ENCODE data around the gene FASTK.
"Not testable (repeated sequence)": the region's sequence is repeated elsewhere in the genome, so short reads cannot be mapped to it uniquely, and the experiment has no call there.

FASTK gene

DNA sequence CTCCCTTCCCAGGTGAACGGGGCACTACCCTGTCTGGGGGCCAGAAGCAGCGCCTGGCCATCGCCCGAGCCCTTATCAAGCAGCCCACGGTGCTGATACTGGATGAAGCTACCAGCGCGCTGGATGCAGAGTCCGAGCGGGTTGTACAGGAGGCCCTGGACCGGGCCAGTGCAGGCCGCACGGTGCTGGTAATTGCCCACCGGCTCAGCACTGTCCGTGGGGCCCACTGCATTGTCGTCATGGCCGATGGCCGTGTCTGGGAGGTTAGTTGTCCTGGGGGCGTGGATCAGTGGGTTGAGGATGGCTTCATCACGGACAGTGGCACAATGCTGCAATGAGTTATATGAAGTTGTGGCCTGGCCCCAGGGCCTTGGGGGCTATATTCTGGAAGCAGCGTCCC lies 36.6 kb downstream of the FASTK start:
- Histone ChIP-seq H3K79me2 (ENCODE audit: insufficient read depth, low read length) (no peaks in the 10 kb centered on the region), H3K36me3 (ENCODE audit: insufficient read depth, low read length) (peaks cover 15% of the 10 kb centered on the region), H3K4me3 (ENCODE audit: low read depth, low read length, poor library complexity, severe bottlenecking) (no peak overlapping the region), H3K27ac (ENCODE audit: low read depth, low read length, poor library complexity, severe bottlenecking) (no peak overlapping the region), H3K9me2 (ENCODE audit: low read depth, low read length) (no peaks in the 10 kb centered on the region), H3K9ac (ENCODE audit: low read length) (no peak overlapping the region), H3K27me3 (ENCODE audit: insufficient read depth, low read length) (peaks cover 3% of the 10 kb centered on the region; the same call in 1 of the 2 replicates), H4K20me1 (ENCODE audit: insufficient read depth, low read length) (no peaks in the 10 kb centered on the region), H3K4me1 (ENCODE audit: insufficient read depth, low read length, severe bottlenecking) (no peaks in the 10 kb centered on the region), H3K9me3 (ENCODE audit: low read length) (no peaks in the 10 kb centered on the region), H2AFZ (ENCODE audit: low read length) (no peak overlapping the region), H3F3A (ENCODE audit: insufficient read depth, low read length) (no peaks in the 10 kb centered on the region), H3K4me2 (ENCODE audit: low read length) (no peak overlapping the region)
- TF ChIP-seq, protein P1, sequence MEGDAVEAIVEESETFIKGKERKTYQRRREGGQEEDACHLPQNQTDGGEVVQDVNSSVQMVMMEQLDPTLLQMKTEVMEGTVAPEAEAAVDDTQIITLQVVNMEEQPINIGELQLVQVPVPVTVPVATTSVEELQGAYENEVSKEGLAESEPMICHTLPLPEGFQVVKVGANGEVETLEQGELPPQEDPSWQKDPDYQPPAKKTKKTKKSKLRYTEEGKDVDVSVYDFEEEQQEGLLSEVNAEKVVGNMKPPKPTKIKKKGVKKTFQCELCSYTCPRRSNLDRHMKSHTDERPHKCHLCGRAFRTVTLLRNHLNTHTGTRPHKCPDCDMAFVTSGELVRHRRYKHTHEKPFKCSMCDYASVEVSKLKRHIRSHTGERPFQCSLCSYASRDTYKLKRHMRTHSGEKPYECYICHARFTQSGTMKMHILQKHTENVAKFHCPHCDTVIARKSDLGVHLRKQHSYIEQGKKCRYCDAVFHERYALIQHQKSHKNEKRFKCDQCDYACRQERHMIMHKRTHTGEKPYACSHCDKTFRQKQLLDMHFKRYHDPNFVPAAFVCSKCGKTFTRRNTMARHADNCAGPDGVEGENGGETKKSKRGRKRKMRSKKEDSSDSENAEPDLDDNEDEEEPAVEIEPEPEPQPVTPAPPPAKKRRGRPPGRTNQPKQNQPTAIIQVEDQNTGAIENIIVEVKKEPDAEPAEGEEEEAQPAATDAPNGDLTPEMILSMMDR (IDR thresholded peaks at IDR 0.05; ENCODE audit: low read length) = no peak
- TF ChIP-seq EZH2 (IDR thresholded peaks at IDR 0.05; ENCODE audit: borderline replicate concordance, low read length) = no peak

DNA sequence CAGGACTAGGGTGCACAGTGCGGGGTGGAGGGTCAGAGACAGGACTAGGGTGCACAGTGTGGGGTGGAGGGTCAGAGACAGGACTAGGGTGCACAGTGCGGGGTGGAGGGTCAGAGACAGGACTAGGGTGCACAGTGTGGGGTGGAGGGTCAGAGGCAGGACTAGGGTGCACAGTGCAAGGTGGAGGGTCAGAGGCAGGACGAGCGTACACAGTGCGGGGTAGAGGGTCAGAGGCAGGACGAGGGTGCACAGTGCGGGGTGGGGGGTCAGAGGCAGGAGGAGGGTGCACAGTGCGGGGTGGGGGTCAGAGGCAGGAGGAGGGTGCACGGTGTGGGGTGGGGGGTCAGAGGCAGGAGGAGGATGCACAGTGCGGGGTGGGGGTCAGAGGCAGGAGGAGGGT lies 37.2 kb downstream of the FASTK start:
- H3K27ac ChIP-seq (ENCODE audit: low read depth, low read length, poor library complexity, severe bottlenecking); H3K9me2 ChIP-seq (ENCODE audit: low read depth, low read length); H3K9me3 ChIP-seq (ENCODE audit: low read length); H3K4me3 ChIP-seq (ENCODE audit: low read depth, low read length, poor library complexity, severe bottlenecking); H3K4me1 ChIP-seq (ENCODE audit: insufficient read depth, low read length, severe bottlenecking); H3K79me2 ChIP-seq (ENCODE audit: insufficient read depth, low read length); H2AFZ ChIP-seq (ENCODE audit: low read length); H4K20me1 ChIP-seq (ENCODE audit: insufficient read depth, low read length); H3K9ac ChIP-seq (ENCODE audit: low read length); H3K4me2 ChIP-seq (ENCODE audit: low read length); H3K27me3 ChIP-seq (ENCODE audit: insufficient read depth, low read length); H3F3A ChIP-seq (ENCODE audit: insufficient read depth, low read length): not testable (repeated sequence)
- peaks cover 15% of the 10 kb centered on the region for H3K36me3 ChIP-seq (ENCODE audit: insufficient read depth, low read length)

DNA sequence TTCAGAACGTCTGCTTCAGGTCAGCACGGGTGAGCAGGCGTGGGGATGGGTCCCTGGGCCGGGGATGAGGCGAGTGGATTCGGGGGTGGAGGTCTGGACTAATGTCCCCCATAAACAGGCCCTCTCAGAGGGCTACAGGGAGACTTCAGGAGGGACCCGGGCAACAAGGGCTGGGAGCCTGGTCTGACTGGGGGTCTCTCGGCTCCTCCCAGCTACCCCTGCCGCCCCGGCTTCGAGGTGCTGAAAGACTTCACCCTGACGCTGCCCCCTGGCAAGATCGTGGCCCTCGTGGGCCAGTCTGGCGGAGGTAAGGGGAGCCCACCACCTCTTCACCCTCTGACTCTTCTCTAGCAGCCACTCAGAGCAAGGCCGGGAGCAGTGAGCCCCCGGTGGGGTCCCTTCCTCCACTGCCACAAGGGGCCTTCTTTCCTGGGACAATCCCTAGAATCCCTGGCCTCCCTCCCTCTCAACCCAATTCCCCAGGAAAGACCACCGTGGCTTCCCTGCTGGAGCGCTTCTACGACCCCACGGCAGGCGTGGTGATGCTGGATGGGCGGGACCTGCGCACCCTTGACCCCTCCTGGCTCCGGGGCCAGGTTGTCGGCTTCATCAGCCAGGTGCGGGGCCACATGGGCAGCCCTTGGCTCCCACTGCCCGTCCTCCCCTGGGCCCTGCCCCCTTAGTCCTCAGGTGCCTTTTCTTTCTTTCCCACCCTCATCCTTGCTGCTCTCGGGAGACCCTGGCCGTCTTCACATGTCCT lies 39.8 kb downstream of the FASTK start:
- Histone ChIP-seq H3K79me2 (ENCODE audit: insufficient read depth, low read length) (no peaks in the 10 kb centered on the region), H3K9ac (ENCODE audit: low read length) (no peak overlapping the region), H3K36me3 (ENCODE audit: insufficient read depth, low read length) (peaks cover 30% of the 10 kb centered on the region), H3K27me3 (ENCODE audit: insufficient read depth, low read length) (no peaks in the 10 kb centered on the region), H3K9me3 (ENCODE audit: low read length) (no peaks in the 10 kb centered on the region), H3F3A (ENCODE audit: insufficient read depth, low read length) (no peaks in the 10 kb centered on the region), H4K20me1 (ENCODE audit: insufficient read depth, low read length) (no peaks in the 10 kb centered on the region), H3K9me2 (ENCODE audit: low read depth, low read length) (no peaks in the 10 kb centered on the region), H3K4me1 (ENCODE audit: insufficient read depth, low read length, severe bottlenecking) (no peaks in the 10 kb centered on the region), H3K27ac (ENCODE audit: low read depth, low read length, poor library complexity, severe bottlenecking) (no peak overlapping the region), H3K4me3 (ENCODE audit: low read depth, low read length, poor library complexity, severe bottlenecking) (no peak overlapping the region), H2AFZ (ENCODE audit: low read length) (no peak overlapping the region), H3K4me2 (ENCODE audit: low read length) (no peak overlapping the region)
- TF ChIP-seq, protein P1 (IDR thresholded peaks at IDR 0.05; ENCODE audit: low read length) = no peak
- TF ChIP-seq EZH2 (IDR thresholded peaks at IDR 0.05; ENCODE audit: borderline replicate concordance, low read length) = no peak

Measured in OCI-LY1 (cell line).